H9 (cell line): Measurements from ENCODE around the gene NOC3L. TPM values are rescaled to one million over a fixed set of nuclear protein-coding genes. Genes with fewer than 3 reads are reported as not detected.

ENCODE experiments used
- DNase-seq: peaks from one replicate; pipeline ENCODE4 v3.0.0-alpha.2; 2017
- H2AFZ ChIP-seq: one replicate; pipeline ENCODE4 v1.6.1; 2013; ENCODE audit warnings: mild to moderate bottlenecking, low read length, control low read depth, moderate library complexity
- H2AK5ac ChIP-seq: 2 replicates; pipeline ENCODE4 v1.6.1; 2013; ENCODE audit warnings: low read length, control low read depth, mixed read lengths; ENCODE audit not compliant: insufficient read length
- H2BK120ac ChIP-seq: one replicate; pipeline ENCODE4 v1.6.1; 2013; ENCODE audit warnings: low read depth, mild to moderate bottlenecking, low read length, control low read depth, inconsistent platforms; ENCODE audit not compliant: poor library complexity, severe bottlenecking
- H2BK12ac ChIP-seq: 2 replicates; pipeline ENCODE4 v1.6.1; 2013; ENCODE audit warnings: low read length, control low read depth, mixed read lengths, low read depth; ENCODE audit not compliant: insufficient read length
- H2BK15ac ChIP-seq: 2 replicates; pipeline ENCODE4 v1.6.1; 2013; ENCODE audit warnings: low read depth, low read length, control low read depth
- H2BK20ac ChIP-seq: one replicate; pipeline ENCODE4 v1.6.1; 2013; ENCODE audit warnings: low read depth, mild to moderate bottlenecking, low read length, control low read depth, inconsistent platforms; ENCODE audit not compliant: poor library complexity, severe bottlenecking
- H2BK5ac ChIP-seq: 2 replicates; pipeline ENCODE4 v1.6.1; 2013; ENCODE audit warnings: low read length, control low read depth, mixed read lengths; ENCODE audit not compliant: insufficient read length
- H3K14ac ChIP-seq: 2 replicates; pipeline ENCODE4 v1.6.1; 2013; ENCODE audit warnings: low read length, control low read depth; ENCODE audit not compliant: insufficient read depth
- H3K18ac ChIP-seq: 2 replicates; pipeline ENCODE4 v1.6.1; 2013; ENCODE audit warnings: low read depth, mild to moderate bottlenecking, mixed read lengths, low read length, control low read depth; ENCODE audit not compliant: insufficient read length
- H3K23ac ChIP-seq: 2 replicates; pipeline ENCODE4 v1.6.1; 2013; ENCODE audit warnings: low read length, control low read depth, mixed read lengths, low read depth; ENCODE audit not compliant: insufficient read length
- H3K23me2 ChIP-seq: 2 replicates; pipeline ENCODE4 v1.6.1; 2013; ENCODE audit warnings: low read depth, mild to moderate bottlenecking, mixed read lengths, low read length, control low read depth; ENCODE audit not compliant: insufficient read length, poor library complexity, severe bottlenecking
- H3K27ac ChIP-seq: 2 replicates; pipeline ENCODE4 v1.5.1; 2013; ENCODE audit warnings: low read length, control low read depth, mixed read lengths, low read depth; ENCODE audit not compliant: insufficient read length
- H3K27me3 ChIP-seq: 2 replicates; pipeline ENCODE4 v1.6.1; 2013; ENCODE audit warnings: low read length, control low read depth, inconsistent platforms; ENCODE audit not compliant: insufficient read depth
- H3K4ac ChIP-seq: 2 replicates; pipeline ENCODE4 v1.6.1; 2013; ENCODE audit warnings: low read depth, mild to moderate bottlenecking, control low read depth, inconsistent platforms, low read length, moderate library complexity
- H3K4me1 ChIP-seq: 2 replicates; pipeline ENCODE4 v1.6.1; 2013; ENCODE audit warnings: low read length, control low read depth, inconsistent platforms; ENCODE audit not compliant: insufficient read depth
- H3K4me2 ChIP-seq: 2 replicates; pipeline ENCODE4 v1.6.1; 2013; ENCODE audit warnings: low read length, control low read depth, mixed read lengths; ENCODE audit not compliant: insufficient read length, insufficient read depth
- H3K56ac ChIP-seq: 2 replicates; pipeline ENCODE4 v1.6.1; 2013; ENCODE audit warnings: low read depth, mild to moderate bottlenecking, mixed read lengths, low read length, control low read depth; ENCODE audit not compliant: insufficient read length
- H3K79me1 ChIP-seq: 2 replicates; pipeline ENCODE4 v1.6.1; 2013; ENCODE audit warnings: low read depth, mild to moderate bottlenecking, moderate library complexity, low read length, control low read depth, inconsistent platforms; ENCODE audit not compliant: insufficient read depth, poor library complexity, severe bottlenecking
- H3K79me2 ChIP-seq: 2 replicates; pipeline ENCODE4 v1.6.1; 2013; ENCODE audit warnings: low read length, control low read depth, inconsistent platforms; ENCODE audit not compliant: insufficient read depth
- H3K9ac ChIP-seq: 2 replicates; pipeline ENCODE4 v1.6.1; 2013; ENCODE audit warnings: low read length, control low read depth, mixed read lengths; ENCODE audit not compliant: insufficient read length; ENCODE audit errors: extremely low read depth
- H3K9me3 ChIP-seq: one replicate; pipeline ENCODE4 v1.6.1; 2013; ENCODE audit warnings: low read depth, low read length, inconsistent platforms; ENCODE audit not compliant: control insufficient read depth
- H3T11ph ChIP-seq: one replicate; pipeline ENCODE4 v1.6.1; 2013; ENCODE audit warnings: mild to moderate bottlenecking, low read length, control low read depth, inconsistent platforms
- H4K20me1 ChIP-seq: one replicate; pipeline ENCODE4 v1.6.1; 2013; ENCODE audit not compliant: control insufficient read depth, insufficient read length, insufficient read depth
- H4K5ac ChIP-seq: 2 replicates; pipeline ENCODE4 v1.6.1; 2013; ENCODE audit warnings: low read depth, mild to moderate bottlenecking, mixed read lengths, low read length, control low read depth; ENCODE audit not compliant: insufficient read length
- H4K8ac ChIP-seq: replicated peaks from 2 replicates; pipeline ENCODE4 v1.6.1; 2013; ENCODE audit warnings: low read length, control low read depth, mixed read lengths, low read depth; ENCODE audit not compliant: insufficient read length
- H4K91ac ChIP-seq: 2 replicates; pipeline ENCODE4 v1.6.1; 2013; ENCODE audit warnings: low read depth, mild to moderate bottlenecking, moderate library complexity, mixed read lengths, low read length, control low read depth; ENCODE audit not compliant: insufficient read length
- H3K27ac Mint-ChIP-seq, 3 experiments: 2 replicates in 2 of 3; 3 replicates in 1 of 3; pipeline ENCODE4 v1.8.0; 2020 to 2021; ENCODE audit warnings: mixed read lengths in 3 of 3, mild to moderate bottlenecking in 1 of 3, moderate library complexity in 1 of 3
- H3K27me3 Mint-ChIP-seq: 2 replicates; pipeline ENCODE4 v1.8.0; 2021; ENCODE audit warnings: low read depth, mild to moderate bottlenecking, moderate library complexity, mixed read lengths
- H3K36me3 Mint-ChIP-seq, 3 experiments: 2 replicates in 2 of 3; 3 replicates in 1 of 3; pipeline ENCODE4 v1.8.0; 2020 to 2021; ENCODE audit warnings: low read depth in 3 of 3, mixed read lengths in 3 of 3; ENCODE audit not compliant: insufficient read depth in 1 of 3
- H3K4me1 Mint-ChIP-seq, 2 experiments: 2 replicates each; pipeline ENCODE4 v1.8.0; 2020; ENCODE audit warnings: mixed read lengths in 2 of 2
- H3K4me3 Mint-ChIP-seq, 2 experiments: 2 replicates in 1 of 2; 3 replicates in 1 of 2; pipeline ENCODE4 v1.8.0; 2020 to 2021; ENCODE audit warnings: mild to moderate bottlenecking in 2 of 2, mixed read lengths in 2 of 2, moderate library complexity in 1 of 2
- H3K9me3 Mint-ChIP-seq, 2 experiments: 2 replicates in 1 of 2; 3 replicates in 1 of 2; pipeline ENCODE4 v1.8.0; 2020; ENCODE audit warnings: mild to moderate bottlenecking in 2 of 2, mixed read lengths in 2 of 2, moderate library complexity in 1 of 2
- CTCF ChIP-seq: fragments of 200-600 bp; sonication (generic); conservative IDR thresholded peaks from 3 replicates; pipeline ENCODE4 v1.8.0; 2021; ENCODE audit warnings: antibody characterized with exemption, mild to moderate bottlenecking
- WGBS: extraction: QIAGEN DNeasy Blood & Tissue Kit; methylation state at CpG from one replicate; pipeline ENCODE4 v1.1.7; 2013; ENCODE audit warnings: missing lambda C conversion rate, low lambda C conversion rate, mixed read lengths; ENCODE audit not compliant: insufficient read length; ENCODE audit errors: extremely low coverage; 5-methylcytosine and 5-hydroxymethylcytosine counted together
- total RNA-seq: library from RNA; stranded (reverse); gene quantifications from 2 replicates; pipeline ENCODE4 v1.2.1, GENCODE V29; 2021

The NOC3L gene
- total RNA-seq, 1 experiment from 2014 or later = 35.8 TPM

GRCh38 chr10:94357193-94357592, 5.5 kb downstream of the NOC3L start:
- no peaks in the 10 kb centered on the region; the same call in 1 of the 2 replicates for H3K4me1 ChIP-seq
- no peak overlapping the region for H2AK5ac ChIP-seq
- H2BK20ac ChIP-seq = no peak overlapping the region
- H3K36me3 Mint-ChIP-seq = peaks cover 31 to 81% (median 65%) of the 10 kb centered on the region in 3 experiments; a peak in 6 of 7 replicates
- no peak overlapping the region for H3K23ac ChIP-seq
- no peak overlapping the region for H3K27ac Mint-ChIP-seq
- no peak overlapping the region for H3K4me2 ChIP-seq
- H3K56ac ChIP-seq = no peak overlapping the region
- no peaks in the 10 kb centered on the region for H4K20me1 ChIP-seq
- H3K14ac ChIP-seq = no peak overlapping the region
- H3K9ac ChIP-seq = no peak overlapping the region
- H2AFZ ChIP-seq = no peak overlapping the region
- no peak overlapping the region for H2BK15ac ChIP-seq
- H3K9me3 ChIP-seq = no peaks in the 10 kb centered on the region
- no CpG with 5 or more reads among the region's 3 CpGs for WGBS
- no peak overlapping the region for H3T11ph ChIP-seq
- no peaks in the 10 kb centered on the region for H3K79me1 ChIP-seq
- no peak overlapping the region for H4K91ac ChIP-seq
- peaks cover 10% of the 10 kb centered on the region; the same call in 1 of the 2 replicates for H3K79me2 ChIP-seq
- no peak overlapping the region for H2BK12ac ChIP-seq
- no peak for DNase-seq
- peaks cover 3% of the 10 kb centered on the region for H3K23me2 ChIP-seq
- no peak overlapping the region for H4K5ac ChIP-seq
- no peak for TF ChIP-seq CTCF
- H3K4ac ChIP-seq = no peak overlapping the region
- no peaks in the 10 kb centered on the region for H3K9me3 Mint-ChIP-seq
- no peak overlapping the region for H4K8ac ChIP-seq
- H3K27me3 ChIP-seq = no peaks in the 10 kb centered on the region; the same call in 1 of the 2 replicates
- no peak overlapping the region for H3K27ac ChIP-seq
- no peaks in the 10 kb centered on the region for H3K27me3 Mint-ChIP-seq
- peaks cover 7 to 11% of the 10 kb centered on the region in 2 experiments; a peak in 2 of 4 replicates for H3K4me1 Mint-ChIP-seq
- H3K18ac ChIP-seq = no peak overlapping the region
- H3K4me3 Mint-ChIP-seq = no peak overlapping the region
- H2BK5ac ChIP-seq = no peak overlapping the region
- H2BK120ac ChIP-seq = no peak overlapping the region
